Memory B cell (primary cell): ENCODE results near the gene RAPSN.
"Not testable (repeated sequence)": the region's sequence is repeated elsewhere in the genome, so short reads cannot be mapped to it uniquely, and the experiment has no call there.

ENCODE experiments used
- ATAC-seq: fragments of 150-1000 bp; cut with Tn5 transposase; 2 replicates; pipeline ENCODE4 v1.10.0; 2021; ENCODE audit warnings: low read depth, mild to moderate bottlenecking, moderate library complexity
- DNase-seq, 2 donors: peaks; one replicate each; pipeline ENCODE4 v3.0.0; 2022; ENCODE audit warnings: low spot score in 2 of 2
- H3K27ac Mint-ChIP-seq: one replicate; pipeline ENCODE4 v1.8.0; 2022; ENCODE audit warnings: mild to moderate bottlenecking, moderate library complexity, mixed read lengths
- H3K27me3 Mint-ChIP-seq: one replicate; pipeline ENCODE4 v1.8.0; 2022; ENCODE audit warnings: mixed read lengths
- H3K36me3 Mint-ChIP-seq: one replicate; pipeline ENCODE4 v1.8.0; 2022; ENCODE audit warnings: mild to moderate bottlenecking, mixed read lengths
- H3K4me1 Mint-ChIP-seq: one replicate; pipeline ENCODE4 v1.8.0; 2022; ENCODE audit warnings: mixed read lengths
- H3K4me3 Mint-ChIP-seq: one replicate; pipeline ENCODE4 v1.8.0; 2022; ENCODE audit warnings: mild to moderate bottlenecking, moderate library complexity, mixed read lengths
- H3K9me3 Mint-ChIP-seq: one replicate; pipeline ENCODE4 v1.8.0; 2022; ENCODE audit warnings: mixed read lengths

Gene RAPSN

GRCh38 chr11:47477753-47478152, 28.8 kb upstream of the RAPSN start:
- H3K36me3 Mint-ChIP-seq = peaks cover 33% of the 10 kb centered on the region

DNA sequence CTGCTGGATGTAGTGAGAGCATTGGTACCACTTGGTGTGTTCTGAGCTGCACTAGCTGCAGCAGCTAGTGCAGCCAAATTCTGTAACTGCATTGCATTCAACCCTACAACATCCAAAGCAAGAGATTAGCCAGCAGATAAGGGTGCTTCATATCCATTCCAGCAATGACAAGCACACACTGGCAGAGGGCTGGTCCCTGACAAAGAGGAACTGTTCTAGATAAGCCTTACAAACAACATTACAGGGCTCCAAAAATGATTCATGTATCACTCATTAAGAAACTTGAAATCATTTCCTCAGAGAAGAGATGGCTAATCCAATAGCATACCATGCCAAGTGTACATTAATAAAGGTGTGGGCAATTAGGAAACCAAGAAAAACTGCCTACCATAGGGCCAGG, 28.4 kb upstream of the RAPSN start:
- Mint-ChIP-seq H3K27ac (peak overlapping the region; percentile 60), H3K9me3 (no peaks in the 10 kb centered on the region), H3K4me3 (no peak overlapping the region), H3K27me3 (no peaks in the 10 kb centered on the region), H3K36me3 (peaks cover 33% of the 10 kb centered on the region), H3K4me1 (no peaks in the 10 kb centered on the region)
- no peak for ATAC-seq
- DNase-seq = no peak

More at GRCh38 chr11:47477753-47478152, 28.8 kb upstream of the RAPSN start:
- ATAC-seq = no peak
- Mint-ChIP-seq H3K27me3 (no peaks in the 10 kb centered on the region), H3K27ac (peak overlapping the region; percentile 60), H3K4me3 (no peak overlapping the region), H3K9me3 (no peaks in the 10 kb centered on the region), H3K4me1 (no peaks in the 10 kb centered on the region)
- no peak for DNase-seq

DNA sequence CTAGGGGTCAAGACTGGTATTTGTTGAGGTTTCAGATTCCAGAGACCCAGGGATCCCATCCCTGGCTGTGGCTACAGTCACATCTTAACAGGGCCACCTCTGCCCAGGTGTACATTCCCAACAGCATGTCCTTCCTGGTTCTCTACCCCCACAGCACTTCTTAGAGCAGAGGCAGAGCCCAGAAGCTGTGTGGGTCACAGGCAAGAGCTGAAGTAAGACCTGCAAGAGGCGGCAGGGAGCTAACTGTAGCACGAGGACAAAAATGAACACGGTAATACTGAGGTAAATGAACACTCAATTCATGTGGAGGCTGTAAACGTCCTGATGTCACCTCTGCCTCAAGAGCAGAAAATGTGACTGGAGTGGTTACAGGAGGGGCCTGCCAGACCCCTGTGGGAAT, 21.7 kb upstream of the RAPSN start:
- Mint-ChIP-seq H3K4me3 (no peak overlapping the region), H3K4me1 (peaks cover 4% of the 10 kb centered on the region)

GRCh38 chr11:47469361-47470179, 20.6 kb upstream of the RAPSN start:
- Mint-ChIP-seq H3K27ac (no peak overlapping the region), H3K36me3 (peaks cover 39% of the 10 kb centered on the region)
- ATAC-seq = no peak

More for the DNA sequence above, 21.7 kb upstream of the RAPSN start:
- DNase-seq (no peak), ATAC-seq (no peak)
- Mint-ChIP-seq H3K9me3 (no peaks in the 10 kb centered on the region), H3K27ac (no peak overlapping the region), H3K36me3 (peaks cover 44% of the 10 kb centered on the region), H3K27me3 (no peaks in the 10 kb centered on the region)

DNA sequence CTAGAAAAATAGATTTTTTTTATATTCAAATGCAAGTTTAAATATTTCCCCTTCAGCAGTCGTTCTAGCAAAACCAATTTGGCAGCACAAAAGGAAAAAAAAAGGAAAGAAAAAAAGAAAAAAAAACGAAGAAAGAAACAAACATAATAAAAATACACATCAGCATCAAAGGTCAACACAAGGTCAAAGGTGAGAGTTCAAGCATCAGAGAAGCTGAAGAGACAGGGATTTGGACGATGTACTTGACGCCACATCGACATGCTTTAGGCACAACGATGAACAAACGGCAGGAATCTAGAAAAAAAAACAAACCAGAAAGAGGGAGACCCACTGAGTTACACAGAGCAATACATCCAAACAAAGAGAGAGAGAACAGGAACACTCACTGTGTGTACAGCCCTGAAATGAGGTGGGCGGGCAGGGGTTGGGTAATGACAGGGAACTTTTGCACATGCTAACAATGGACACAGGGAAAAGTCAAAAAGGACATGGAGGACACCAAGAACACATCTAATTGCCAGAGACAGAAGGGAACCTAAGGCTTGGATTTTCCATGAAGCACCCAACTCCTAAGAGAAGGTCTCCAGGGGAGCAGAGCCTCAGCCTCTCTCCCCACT, 19.8 kb upstream of the RAPSN start:
- H3K4me3 Mint-ChIP-seq = no peak overlapping the region
- ATAC-seq (no peak), DNase-seq (no peak)
- H3K27ac Mint-ChIP-seq = peak overlapping the region; percentile 85
- peaks cover 35% of the 10 kb centered on the region for H3K36me3 Mint-ChIP-seq
- H3K27me3 Mint-ChIP-seq = no peaks in the 10 kb centered on the region
- H3K9me3 Mint-ChIP-seq = no peaks in the 10 kb centered on the region
- peaks cover 8% of the 10 kb centered on the region for H3K4me1 Mint-ChIP-seq

More at GRCh38 chr11:47469361-47470179, 20.6 kb upstream of the RAPSN start:
- no peak overlapping the region for H3K4me3 Mint-ChIP-seq
- no peaks in the 10 kb centered on the region for H3K9me3 Mint-ChIP-seq
- no peaks in the 10 kb centered on the region for H3K27me3 Mint-ChIP-seq
- peaks cover 8% of the 10 kb centered on the region for H3K4me1 Mint-ChIP-seq
- DNase-seq = no peak

DNA sequence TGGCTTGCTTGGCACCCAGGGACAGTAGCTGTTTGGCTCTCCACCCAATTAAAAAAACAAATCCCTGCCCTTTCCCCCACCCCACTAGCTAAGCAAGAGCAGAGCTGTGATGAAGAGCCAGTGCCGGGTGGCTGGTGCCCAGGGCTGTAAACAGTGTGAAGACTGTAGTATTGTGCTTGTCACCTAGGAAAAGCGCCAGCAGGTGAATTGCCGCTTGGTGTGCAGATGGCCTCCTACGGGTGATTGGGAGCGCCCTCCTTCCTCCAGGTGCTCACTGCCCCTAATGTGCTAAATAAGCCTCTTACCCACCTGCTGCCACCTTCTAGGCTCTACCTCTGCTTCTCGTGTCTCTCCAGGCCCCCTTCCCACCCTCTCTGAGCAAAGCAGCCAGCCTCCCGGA, 18.4 kb upstream of the RAPSN start:
- H3K27ac Mint-ChIP-seq = peak overlapping the region; percentile 70
- no peaks in the 10 kb centered on the region for H3K9me3 Mint-ChIP-seq
- peaks cover 8% of the 10 kb centered on the region for H3K4me1 Mint-ChIP-seq
- peaks cover 26% of the 10 kb centered on the region for H3K36me3 Mint-ChIP-seq
- H3K27me3 Mint-ChIP-seq = no peaks in the 10 kb centered on the region
- no peak overlapping the region for H3K4me3 Mint-ChIP-seq
- DNase-seq = no peak
- ATAC-seq = no peak

DNA sequence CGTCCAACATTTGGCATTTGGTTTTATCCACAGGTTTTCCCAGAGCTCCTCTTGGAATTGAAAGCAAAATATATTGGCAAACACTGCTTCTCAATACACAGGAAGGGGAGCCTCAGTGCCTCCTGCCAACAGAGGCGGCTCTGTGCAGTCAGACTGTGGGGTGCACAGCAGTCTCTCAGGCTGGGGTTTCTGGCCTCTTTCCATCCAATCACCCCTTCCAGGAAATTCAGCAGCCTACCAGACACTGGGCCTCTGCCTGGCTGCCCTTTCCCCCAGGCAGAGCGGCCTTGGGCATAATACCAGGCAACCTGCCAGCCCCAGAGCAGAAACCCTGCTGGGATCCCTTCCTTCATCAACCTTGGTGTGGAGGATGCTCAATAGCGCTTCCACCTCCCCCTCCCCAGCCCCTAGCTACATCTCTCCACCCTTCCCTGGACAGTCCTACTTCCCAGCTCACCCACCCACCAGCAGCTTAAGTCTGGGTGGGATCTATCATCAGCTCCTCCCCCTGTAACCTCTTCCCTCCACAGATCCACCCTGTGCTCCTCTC, 17.8 kb upstream of the RAPSN start:
- Mint-ChIP-seq H3K27me3 (no peaks in the 10 kb centered on the region), H3K27ac (peak overlapping the region; percentile 70), H3K4me3 (no peak overlapping the region), H3K36me3 (peaks cover 26% of the 10 kb centered on the region), H3K9me3 (no peaks in the 10 kb centered on the region), H3K4me1 (peaks cover 8% of the 10 kb centered on the region)
- DNase-seq = no peak
- no peak for ATAC-seq

DNA sequence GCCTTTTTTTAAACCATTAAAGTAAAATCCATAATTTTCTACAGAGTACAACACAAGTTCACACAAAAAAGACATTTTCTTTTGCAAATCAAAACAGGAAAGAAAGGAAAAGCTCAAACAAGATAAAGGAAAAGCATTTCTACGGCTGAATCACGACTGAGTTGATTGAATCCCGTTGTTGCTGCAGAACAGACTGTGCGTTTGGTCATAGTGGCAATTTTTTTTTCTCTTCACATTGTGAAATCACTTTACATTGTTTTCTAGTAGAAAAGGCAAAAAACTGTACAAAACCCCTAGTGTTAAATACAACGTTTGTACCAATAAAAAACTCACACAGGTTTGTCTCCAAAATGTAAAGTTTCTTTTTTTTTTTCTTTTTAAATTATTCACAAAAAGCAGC, 17.3 kb upstream of the RAPSN start:
- Mint-ChIP-seq H3K27ac (no peak overlapping the region), H3K4me3 (no peak overlapping the region), H3K36me3 (peaks cover 24% of the 10 kb centered on the region), H3K4me1 (peaks cover 8% of the 10 kb centered on the region), H3K9me3 (no peaks in the 10 kb centered on the region), H3K27me3 (no peaks in the 10 kb centered on the region)
- no peak for DNase-seq
- ATAC-seq = no peak

DNA sequence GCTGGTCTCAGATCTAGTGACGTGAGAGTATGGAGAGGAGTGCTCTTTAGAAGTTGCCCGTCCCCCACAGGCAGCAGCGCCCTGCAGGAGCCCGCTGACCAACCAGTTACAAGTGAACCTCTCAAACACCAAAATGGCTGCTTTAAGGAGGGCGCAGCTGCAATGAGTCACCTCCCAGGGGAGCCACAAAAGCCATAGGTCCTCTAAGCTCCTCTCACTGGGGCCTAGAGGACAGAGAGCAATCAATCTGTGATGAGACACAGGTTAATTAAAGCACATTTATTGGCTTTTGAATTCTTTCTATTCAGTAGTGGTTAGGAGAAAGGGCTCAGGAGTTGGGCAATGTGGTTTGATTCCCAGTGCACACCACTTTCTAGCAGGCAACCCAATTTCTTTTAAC, 15.5 kb upstream of the RAPSN start:
- H3K27ac Mint-ChIP-seq = no peak overlapping the region
- H3K27me3 Mint-ChIP-seq = no peaks in the 10 kb centered on the region
- H3K4me1 Mint-ChIP-seq = peaks cover 8% of the 10 kb centered on the region
- no peak overlapping the region for H3K4me3 Mint-ChIP-seq
- ATAC-seq = no peak
- no peaks in the 10 kb centered on the region for H3K9me3 Mint-ChIP-seq
- DNase-seq = no peak
- peaks cover 18% of the 10 kb centered on the region for H3K36me3 Mint-ChIP-seq

DNA sequence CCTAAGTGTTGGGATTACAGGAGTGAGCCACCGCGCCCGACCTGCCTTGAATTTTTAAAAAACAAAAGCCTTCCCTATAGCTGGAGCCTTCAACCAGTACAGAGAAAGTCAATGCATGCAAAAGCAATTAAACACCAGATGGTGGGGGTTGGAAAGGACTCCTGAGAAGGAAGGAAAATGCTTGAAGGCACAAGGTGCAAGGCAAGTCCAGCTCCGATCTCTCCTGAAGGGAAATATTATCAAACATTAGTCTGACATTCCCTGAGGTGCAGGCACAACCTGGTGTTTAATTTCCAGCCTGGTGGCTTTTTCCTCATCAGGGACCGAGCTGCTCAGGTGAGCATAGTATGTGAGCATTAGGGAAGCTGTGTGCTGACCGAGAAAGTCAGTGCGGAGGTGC, 12.9 kb upstream of the RAPSN start:
- Mint-ChIP-seq H3K36me3 (peaks cover 3% of the 10 kb centered on the region), H3K4me1 (peaks cover 4% of the 10 kb centered on the region), H3K27me3 (no peaks in the 10 kb centered on the region), H3K4me3 (no peak overlapping the region), H3K9me3 (no peaks in the 10 kb centered on the region), H3K27ac (peak overlapping the region; percentile 29)
- no peak for DNase-seq
- no peak for ATAC-seq

DNA sequence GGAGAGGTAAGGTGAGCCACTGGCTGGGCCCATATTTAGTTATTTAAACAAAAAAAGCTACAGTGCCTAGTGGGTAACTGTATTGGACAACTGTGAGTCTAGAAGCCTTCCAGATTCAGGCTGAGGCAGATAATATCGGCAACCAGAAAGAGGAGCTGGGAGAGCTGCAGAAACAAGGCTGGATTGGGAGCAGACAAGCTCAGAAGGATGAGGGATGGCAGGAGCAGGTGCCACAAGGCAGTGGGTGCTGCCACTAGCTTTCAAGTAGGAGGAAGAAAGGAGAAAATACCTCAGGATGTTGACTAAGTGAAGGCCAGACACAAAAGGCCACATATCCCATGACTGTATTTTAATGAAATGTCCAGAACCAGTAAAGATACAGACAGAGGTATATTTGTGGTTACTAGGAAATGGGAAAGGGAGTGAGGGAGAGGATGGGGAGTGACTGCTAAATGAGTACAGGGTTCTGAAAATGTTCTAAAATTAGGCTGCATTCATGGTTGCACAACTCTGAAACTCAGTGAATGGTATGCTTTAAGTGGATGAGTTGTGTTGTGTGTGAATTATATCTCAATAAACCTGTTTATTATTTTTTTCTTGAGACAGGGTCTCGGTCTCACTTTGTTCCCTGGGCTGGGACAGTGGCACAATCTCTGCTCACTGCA, 11.8 kb upstream of the RAPSN start:
- DNase-seq = no peak
- H3K27ac Mint-ChIP-seq = peak overlapping the region; percentile 56
- ATAC-seq = no peak

GRCh38 chr11:47454258-47454671, 5.3 kb upstream of the RAPSN start:
- peak; percentile 100 for ATAC-seq
- H3K4me3 Mint-ChIP-seq = not testable (repeated sequence)

More for the DNA sequence above, 11.8 kb upstream of the RAPSN start:
- Mint-ChIP-seq H3K27me3 (no peaks in the 10 kb centered on the region), H3K36me3 (peaks cover 3% of the 10 kb centered on the region), H3K4me1 (peaks cover 4% of the 10 kb centered on the region), H3K9me3 (no peaks in the 10 kb centered on the region), H3K4me3 (no peak overlapping the region)

DNA sequence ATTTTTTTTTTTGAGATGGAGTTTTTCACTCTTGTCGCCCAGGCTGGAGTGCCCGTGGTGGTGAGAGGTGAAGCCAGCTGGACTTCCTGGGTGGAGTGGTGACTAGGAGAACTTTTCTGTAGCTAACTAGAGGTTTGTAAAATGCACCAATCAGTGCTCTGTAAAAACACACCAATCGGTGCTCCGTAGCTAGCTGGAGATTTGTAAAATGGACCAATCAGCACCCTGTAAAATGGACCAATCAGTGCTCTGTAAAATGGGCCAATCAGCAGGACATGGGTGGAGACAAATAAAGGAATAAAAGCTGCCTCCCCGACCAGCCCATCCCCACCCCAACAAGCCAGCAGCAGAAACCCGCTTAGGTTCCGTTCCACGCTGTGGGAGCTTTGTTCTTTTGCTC, 4.4 kb upstream of the RAPSN start:
- H3K36me3 Mint-ChIP-seq = no peaks in the 10 kb centered on the region
- peaks cover 2% of the 10 kb centered on the region for H3K4me1 Mint-ChIP-seq
- H3K27ac Mint-ChIP-seq = no peak overlapping the region
- H3K9me3 Mint-ChIP-seq = no peaks in the 10 kb centered on the region
- no peak overlapping the region for H3K4me3 Mint-ChIP-seq
- DNase-seq = no peak
- no peak for ATAC-seq
- H3K27me3 Mint-ChIP-seq = no peaks in the 10 kb centered on the region

More at GRCh38 chr11:47454258-47454671, 5.3 kb upstream of the RAPSN start:
- H3K36me3 Mint-ChIP-seq, H3K9me3 Mint-ChIP-seq, H3K4me1 Mint-ChIP-seq, H3K27ac Mint-ChIP-seq, H3K27me3 Mint-ChIP-seq: not testable (repeated sequence)
- peak; percentile 54 to 73 for DNase-seq

- Mint-ChIP-seq H3K27ac (no peak overlapping the region), H3K36me3 (no peaks in the 10 kb centered on the region), H3K27me3 (no peaks in the 10 kb centered on the region), H3K4me1 (peaks cover 2% of the 10 kb centered on the region), H3K4me3 (no peak overlapping the region), H3K9me3 (no peaks in the 10 kb centered on the region)
- DNase-seq (no peak), ATAC-seq (no peak)
Measured at GRCh38 chr11:47451990-47452389, 3.1 kb upstream of the RAPSN start.
